GM21515 (cell line): ENCODE results near the gene AGAP9.
"Not testable (repeated sequence)": the region's sequence is repeated elsewhere in the genome, so short reads cannot be mapped to it uniquely, and the experiment has no call there.

Experiments
- ATAC-seq: cut with Tn5 transposase; IDR thresholded peaks from one replicate; pipeline ENCODE4 v1.9.1; 2021; ENCODE audit not compliant: unreplicated experiment

The AGAP9 gene

DNA sequence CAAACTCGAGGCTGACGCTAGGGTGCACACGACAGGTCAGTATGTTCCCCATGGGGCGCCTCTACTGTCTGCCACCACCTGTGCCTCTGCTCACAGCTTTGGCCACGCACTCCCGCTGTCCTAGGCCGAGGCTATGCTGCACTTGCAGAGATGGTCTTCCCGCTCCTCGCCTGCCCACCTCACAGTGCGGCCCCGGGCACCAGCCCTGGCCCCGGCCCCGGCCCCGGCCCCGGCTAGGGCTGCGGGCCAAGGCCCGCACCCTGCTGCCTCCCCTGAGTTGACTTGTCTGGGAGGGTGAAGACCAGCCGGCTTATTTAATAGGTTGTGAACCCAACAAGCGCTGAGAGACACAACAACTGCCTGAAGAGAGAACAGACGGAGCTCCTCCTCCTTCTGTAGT lies at the start of gene AGAP9:
AGAP9 (minus strand) TSS at position 164 of the 400 bp plus-strand sequence; CDS start at position 52, 112 bp downstream.
- not testable (repeated sequence) for ATAC-seq

DNA sequence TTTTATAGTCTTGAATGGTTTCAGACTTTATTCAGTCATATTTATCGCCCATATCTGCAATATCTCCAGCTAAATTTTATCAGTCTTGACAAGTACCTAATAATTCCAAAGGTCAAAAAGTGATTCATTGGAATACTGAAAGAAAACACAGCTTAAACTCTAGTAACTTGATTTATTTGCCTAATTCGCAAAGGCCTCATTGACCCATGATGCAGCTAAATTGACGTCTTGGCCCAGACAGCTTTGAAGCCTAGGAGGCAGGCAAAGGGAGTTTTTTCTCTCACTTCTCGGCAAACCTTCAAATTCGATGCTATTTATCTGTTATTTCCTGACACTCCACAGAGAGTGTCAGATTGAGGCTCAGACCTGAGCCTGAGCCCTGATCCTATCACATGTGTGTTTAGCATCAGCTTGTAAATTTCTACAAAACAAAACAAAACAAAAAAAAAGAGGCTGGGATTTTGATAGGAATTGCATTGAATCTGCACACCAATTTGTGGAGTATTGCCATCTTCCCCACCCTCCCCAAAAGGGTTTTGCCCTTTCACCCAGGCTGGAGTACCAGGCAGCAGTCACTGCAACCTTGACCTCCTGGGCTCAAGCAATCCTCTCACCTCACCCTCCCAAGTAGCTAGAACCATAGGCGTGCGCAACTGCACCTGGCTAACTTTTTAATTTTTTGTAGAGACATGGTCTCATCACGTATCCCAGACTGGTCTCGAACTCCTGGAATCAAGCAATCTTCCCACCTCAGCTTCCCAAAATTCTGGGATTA lies 47.9 kb upstream of the AGAP9 start:
- ATAC-seq = not testable (repeated sequence)

DNA sequence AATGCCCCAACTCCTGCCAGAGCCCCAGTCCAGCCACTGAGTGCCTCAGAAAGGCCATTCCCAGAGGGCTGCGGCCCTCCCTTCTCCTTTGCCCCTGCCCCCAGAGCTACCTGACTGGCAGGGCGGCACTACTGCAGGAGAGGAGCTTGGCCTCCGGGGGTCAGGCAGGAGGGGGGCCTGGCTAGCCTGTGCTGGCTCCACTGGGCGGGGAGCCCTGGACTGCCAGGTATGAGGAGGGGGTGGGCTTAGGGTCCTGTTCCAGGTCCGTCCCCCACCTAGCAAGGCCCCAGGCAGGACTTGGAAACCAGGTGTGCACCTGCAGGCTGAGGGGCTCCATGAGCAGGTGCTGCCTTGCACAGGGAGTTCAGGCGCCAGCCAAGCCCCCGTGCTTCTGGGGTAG lies 43.3 kb upstream of the AGAP9 start:
- not testable (repeated sequence) for ATAC-seq

DNA sequence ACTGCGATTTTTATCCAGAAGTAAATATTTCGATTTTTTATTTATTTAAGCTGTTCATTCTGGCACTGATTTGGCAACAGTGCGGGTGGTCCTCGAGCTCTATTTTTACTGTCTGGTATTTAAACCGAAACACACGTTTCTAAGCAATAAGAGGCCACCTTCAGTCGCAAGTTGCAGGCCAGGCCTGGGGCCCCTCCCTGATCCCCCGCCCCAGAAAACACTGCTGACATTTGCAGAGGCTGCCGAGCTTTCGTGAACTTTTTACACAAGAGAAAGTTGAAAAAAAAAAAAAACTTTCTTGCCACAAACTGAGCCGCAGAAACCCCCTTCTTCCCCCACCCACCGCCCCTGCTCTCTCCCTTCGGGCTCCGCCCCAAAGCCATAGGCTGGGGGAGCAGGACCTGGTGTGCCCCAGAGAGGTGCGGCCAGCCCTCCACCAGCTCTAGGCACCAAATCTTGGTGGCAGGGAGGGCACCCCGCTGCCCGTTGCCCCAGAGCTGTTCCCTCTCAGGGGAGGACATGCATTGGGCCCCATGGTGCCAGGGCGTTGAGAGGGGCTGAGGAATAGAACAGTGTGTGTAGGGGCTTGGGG lies 42.8 kb upstream of the AGAP9 start:
- ATAC-seq = not testable (repeated sequence)

DNA sequence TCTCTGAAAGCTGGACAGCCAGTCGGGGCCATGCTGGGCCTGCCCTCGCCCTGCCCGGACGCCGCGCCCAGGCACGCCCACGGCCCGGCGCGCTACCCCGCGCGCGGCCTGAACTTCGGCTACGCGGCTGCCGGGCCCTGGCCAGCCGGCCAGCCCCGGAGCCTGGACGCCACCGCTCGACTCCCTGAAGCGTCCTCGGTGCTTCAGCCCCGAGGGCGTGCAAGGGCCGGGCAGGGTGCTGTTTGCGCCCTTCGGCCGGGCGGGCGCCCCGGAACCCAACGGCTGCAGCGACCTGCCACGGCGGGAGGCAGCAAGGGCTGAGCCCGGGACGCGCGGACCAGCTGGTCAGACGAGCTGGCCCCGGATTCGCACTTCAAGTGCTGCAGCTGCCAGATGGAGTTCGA lies 42.1 kb upstream of the AGAP9 start:
- ATAC-seq = not testable (repeated sequence)

DNA sequence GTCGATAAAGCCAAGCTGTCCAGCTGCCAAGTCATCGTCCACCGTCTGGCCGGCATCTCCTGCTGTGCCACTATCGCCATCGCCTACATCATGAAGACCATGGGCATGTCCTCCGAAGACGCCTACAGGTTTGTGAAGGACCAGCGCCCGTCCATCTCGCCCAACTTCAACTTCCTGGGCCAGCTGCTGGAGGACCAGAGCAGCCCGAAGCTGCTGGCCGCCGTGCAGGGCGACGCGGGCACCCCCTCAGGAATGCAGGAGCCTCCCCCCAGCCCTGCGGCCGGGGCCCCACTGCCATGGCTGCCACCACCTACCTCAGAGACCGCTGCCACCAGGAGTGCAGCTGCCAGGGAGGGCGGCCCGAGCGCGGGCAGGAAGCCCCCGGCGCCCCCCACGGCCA lies 41.5 kb upstream of the AGAP9 start:
- not testable (repeated sequence) for ATAC-seq

DNA sequence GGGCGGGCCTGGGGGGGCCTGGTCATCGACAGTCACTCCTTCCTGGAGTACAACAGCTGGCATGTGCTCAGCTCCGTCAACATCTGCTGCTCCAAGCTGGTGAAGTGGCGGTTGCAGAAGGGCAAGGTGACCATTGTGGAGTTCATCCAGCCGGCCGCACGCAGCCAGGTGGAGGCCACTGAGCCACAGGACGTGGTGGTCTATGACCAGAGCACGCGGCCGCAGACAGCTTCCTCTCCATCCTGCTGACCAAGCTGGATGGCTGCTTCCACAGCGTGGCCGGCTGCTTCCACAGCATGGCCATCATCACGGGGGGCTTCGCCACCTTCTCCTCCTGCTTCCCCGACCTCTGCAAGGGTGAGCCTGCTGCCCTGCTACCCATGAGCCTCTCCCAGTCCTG lies 40.9 kb upstream of the AGAP9 start:
- ATAC-seq = not testable (repeated sequence)

DNA sequence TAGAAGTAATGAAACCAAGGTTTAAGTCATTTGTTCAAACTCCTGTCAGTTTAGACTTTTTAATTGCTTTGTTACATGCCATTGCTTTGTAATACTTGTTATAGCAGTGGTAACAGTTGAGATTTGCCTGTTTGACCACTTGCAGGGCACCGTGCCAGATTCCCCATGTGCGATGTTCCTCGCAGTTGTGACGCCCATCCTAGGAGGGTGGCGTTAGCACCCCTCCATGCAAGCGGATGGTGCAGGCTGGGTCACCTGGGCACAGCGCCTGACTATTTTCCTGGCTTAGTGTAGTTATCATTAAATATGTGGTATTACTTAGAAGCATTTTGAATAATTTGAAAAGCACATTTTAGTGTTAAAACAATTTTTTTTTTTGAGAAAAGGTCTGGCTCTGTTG lies 37.0 kb upstream of the AGAP9 start:
- ATAC-seq = not testable (repeated sequence)

DNA sequence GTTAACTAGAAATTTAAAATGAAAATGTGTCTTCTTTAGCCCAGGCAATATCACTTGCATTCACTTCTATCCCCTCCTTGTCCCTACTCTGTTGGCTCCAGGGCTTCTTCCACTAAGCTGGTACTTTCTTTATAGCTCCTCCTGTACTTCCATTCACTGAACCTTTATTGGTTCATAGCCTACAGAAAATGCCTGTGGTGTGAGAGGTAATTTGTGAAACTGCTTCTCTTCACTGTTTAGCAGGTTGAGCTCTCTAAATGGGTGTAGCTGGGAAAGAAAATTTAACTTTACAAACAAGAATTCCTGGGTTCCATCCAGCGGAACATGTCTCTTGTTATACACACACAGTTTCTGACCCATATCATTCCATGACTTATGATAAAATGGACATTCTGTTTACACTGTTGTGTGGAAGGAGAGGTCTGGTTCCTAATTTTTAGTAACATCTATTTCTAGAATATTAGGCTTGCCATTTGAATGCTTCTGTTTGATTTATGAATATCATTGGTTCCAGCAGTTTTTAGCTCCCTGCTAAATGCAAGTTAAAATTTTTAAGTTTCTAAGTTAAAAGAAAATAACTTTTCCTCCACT lies 36.4 kb upstream of the AGAP9 start:
- ATAC-seq = not testable (repeated sequence)

DNA sequence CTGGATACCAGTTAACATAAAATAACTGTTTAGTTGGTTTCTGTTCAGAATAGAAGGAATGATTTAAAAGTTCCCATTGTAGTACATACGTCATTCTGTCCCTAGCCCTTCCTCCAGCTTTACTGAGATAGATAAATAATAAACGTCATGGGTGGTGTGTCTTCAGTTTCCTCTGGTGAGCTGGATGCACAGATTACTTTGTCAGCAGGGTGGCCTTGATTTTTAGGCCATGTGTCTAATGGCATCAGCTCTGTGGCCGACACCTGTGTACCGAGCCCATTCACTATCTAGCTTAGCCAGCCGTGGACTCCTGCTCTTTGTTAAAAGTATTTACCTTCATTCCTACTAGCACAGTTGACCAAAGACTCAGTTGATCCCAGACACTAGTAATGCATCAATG lies 34.7 kb upstream of the AGAP9 start:
- not testable (repeated sequence) for ATAC-seq

DNA sequence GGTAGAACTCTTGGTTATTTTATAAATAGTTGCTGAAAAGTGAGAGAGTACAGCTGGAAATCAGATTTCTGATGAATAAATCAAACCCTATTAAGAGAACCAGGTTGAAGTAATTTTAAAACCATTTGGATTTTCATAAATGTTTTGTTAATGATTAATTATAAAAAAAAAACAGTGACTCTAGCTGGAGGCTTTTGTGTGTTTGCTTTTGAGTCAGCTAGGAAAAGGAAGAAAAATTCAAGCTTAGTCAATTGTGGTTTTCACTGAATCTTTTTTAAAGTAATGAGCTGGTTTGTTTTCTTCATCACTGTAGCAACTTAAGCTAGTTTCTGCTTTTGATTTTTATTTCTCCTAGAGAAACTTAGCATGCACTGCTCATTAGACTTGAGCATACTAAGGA lies 34.2 kb upstream of the AGAP9 start:
- ATAC-seq = not testable (repeated sequence)

DNA sequence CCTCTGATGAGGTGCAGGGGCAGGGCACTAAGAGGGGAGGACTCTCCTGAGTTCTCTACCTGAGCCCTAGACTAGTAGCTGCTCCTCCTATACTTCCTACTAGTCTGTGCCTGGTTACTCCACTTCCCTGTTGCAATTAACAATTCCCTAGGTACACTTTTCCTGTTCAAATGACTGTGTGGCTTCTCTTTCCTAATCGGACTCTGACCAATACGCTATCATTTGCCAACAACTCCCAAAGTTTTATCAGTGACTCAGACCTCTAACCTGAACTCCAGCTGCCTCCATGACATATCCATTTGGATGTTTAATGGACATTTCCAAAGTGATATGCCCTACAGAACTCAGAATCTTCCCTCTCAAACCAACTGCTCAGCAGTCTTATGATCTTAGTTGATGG lies 31.9 kb upstream of the AGAP9 start:
- ATAC-seq = not testable (repeated sequence)

DNA sequence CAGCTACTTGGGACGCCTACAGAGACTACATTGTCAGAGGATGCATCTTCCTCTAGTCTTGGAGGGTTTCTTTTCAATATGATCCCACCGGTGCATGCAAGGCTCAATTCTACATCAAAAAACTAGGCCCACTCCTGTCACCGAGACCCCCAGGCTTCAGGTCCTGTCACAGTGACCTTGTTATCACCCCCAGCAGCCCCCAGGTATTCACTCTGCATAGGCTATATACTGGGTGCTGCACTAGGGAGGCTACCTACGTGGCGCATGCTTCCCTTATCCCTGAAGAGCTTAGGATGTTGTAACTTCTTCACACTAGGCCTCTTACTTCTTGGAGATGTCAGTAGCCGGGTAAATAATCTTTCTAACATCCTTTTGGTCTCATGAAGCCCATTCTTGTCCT lies 31.1 kb upstream of the AGAP9 start:
- not testable (repeated sequence) for ATAC-seq

DNA sequence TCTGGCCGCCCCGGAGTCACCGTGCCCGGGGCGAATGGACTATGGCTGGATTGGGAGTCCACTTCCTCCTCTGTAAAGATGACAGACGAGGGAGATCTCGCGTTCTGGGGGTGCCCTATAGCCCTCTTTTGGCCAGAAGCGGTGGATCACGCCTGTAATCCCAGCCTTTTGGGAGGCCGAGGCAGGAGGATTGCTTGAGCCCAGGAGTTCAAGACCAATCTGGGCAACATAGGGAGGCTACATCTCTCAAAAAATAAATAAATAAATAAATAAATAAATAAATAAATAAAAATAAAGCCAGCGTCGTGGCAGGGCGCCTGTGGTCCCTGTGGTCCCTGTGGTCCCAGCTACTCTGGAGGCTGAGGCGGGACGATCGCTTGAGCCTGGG lies 30.4 kb upstream of the AGAP9 start:
- ATAC-seq = peak; percentile 32

DNA sequence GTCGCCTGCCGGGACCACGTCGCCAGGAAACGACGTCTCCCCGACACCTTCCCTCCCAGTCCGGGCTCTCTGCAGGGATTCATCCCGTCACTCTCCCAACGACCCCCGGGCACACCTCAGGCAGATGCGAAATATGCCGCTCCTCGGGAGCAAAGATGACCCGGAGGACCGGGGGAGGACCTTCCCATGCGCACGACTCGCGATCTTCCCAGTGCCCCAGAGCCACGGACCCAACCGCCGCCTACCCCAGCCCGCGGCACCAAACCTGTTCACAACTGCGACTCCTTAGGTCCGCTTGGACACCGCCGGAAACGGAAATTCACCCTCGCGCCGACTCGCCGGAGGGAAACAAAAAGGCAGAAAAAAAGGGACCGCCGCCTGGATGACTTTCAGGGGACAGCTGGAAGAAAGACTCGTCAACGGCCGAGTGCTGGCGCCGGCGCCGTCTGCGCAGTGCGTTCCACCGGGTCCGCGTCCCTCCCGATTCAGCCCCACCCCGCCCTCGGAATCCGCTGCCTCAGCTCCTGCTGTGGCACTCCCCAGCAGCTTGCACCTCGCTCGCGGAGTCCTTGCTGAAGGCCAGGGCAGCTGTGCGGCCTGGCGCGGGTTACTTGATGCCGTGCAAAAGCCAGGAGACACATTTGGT lies 29.9 kb upstream of the AGAP9 start:
- peak; percentile 92 for ATAC-seq

DNA sequence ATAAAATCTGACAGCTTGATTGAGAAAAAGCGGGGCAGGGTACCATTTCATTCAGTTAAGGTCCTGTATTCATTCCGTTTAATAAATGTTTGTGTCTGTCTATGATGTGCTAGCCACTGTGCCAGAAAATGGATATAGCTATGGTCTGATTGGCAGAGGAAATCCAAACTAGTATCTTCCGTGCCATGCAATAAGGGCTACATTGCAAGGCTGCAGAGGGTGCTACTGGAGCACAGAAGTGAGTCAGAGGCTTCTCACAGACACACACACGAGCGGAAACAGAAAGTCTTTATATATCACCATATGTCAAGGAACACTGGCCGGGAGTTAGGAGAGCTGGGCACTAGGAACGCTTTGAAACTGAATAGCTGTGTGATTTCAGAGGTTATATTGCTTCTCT lies 29.3 kb upstream of the AGAP9 start:
- ATAC-seq = peak; percentile 45

DNA sequence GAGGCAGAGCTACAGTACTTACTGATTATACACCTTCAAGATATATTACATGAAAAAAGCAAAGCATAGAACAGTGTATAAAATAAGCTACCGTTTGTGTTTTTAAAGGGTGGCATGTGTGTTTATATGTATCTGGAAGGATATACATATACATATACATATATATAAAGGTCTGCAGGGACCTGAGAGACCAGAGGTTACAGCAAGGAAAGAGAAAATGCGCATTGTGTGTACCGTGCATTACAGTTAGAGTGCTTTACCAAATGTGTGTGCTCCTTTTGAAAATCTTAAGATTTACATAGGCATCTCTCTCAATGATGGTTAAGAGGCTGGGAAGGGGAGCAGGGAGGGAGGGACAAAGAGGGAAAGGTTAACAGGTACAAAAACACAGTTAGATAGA lies 23.8 kb upstream of the AGAP9 start:
- ATAC-seq = not testable (repeated sequence)

DNA sequence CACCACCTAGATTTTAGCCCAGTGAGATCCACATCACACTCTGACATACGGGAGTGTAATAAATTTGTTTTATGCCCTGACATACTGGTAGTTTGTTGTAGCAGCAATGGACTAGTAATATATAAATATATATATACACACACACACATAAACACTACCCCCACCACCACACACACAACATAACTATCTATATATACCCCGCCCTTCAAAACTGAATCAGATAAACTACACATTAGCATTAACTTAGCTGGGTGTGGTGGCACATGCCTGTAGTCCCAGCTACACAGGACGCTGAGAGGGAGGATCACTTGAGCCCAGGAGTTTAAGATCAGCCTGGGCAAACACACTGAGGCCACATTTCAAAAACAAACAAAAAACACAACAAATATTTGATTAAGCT lies 13.0 kb upstream of the AGAP9 start:
- not testable (repeated sequence) for ATAC-seq

DNA sequence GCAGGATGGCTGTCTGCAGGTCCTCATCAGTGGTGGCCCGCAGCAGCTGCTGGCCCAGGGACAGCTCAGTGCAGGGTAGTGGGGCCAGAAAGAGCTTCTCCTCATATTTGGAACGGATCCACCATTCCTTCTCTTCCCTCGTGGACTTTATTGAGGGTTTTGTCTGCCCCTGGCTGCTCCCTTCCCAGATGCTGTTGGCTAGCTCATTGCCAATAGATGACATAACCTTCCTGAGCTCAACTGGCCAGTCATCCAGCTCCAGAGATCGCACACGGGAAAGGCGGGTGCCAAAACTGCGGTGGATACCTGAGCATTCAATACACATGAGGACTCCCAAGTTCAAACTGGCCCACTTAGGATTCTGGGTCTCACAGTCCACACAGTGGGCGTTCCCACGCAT lies 21.1 kb downstream of the AGAP9 start:
- not testable (repeated sequence) for ATAC-seq

DNA sequence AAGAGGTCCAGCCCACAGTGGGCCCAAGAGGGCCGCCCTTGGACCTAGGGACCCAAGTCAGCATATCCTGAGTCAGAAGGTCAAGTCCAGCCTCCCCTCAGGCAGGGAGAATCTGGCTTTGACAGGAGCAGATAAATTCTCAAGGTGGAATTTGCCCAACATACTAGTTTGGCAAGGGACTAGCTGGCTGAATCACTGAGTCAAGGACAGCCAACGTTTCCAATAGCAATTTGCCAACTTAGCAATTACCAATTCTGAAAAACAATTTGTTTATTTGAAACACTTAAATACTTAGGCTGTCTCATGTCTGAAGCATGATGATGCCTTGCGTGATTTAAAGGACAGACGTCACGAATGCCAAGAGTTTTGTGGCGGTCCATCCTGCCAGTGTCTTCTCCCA lies 29.2 kb downstream of the AGAP9 start:
- ATAC-seq = not testable (repeated sequence)

DNA sequence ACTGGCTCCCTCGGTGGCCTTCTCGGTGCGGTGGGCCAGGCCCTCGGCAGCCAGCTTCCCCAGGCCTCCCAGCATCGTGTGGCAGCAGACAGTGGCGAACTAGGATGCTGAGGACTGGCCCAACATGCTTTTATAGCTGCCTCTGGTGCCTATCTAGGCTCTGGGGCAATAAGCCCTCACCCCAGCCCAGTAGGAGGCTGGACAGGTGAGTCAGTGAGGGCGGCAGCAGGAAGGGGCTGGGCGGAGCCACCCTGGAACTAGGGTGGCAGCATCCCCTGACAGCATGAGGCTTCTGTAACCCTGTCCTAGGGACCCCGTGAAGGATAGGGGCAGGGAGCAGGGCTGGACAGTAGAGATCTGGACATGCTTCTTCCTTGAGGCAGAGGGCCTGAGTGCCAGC lies 31.8 kb downstream of the AGAP9 start, which contains the start of gene FAM25G:
FAM25G (minus strand) TSS at position 101 of the 400 bp plus-strand sequence; CDS start at position 75, 26 bp downstream.
- ATAC-seq = not testable (repeated sequence)
